Lower lobe of right lung (tissue), 2 donors: ENCODE measurements around the gene NKPD1. TPM values are rescaled to one million over a fixed set of nuclear protein-coding genes. Genes with fewer than 3 reads are reported as not detected.

ENCODE experiments used
- ATAC-seq, 2 donors: fragments of 200-7000 bp; cut with Tn5 transposase; one replicate each; pipeline ENCODE4 v1.9.1; 2020 to 2022; ENCODE audit warnings: mild to moderate bottlenecking in 2 of 2, moderate library complexity in 2 of 2
- DNase-seq: peaks from one replicate; pipeline ENCODE4 v3.0.0-alpha.2; 2020
- H3K27ac ChIP-seq: fragments of 200-600 bp; one replicate; pipeline ENCODE4 v1.8.0; 2022
- H3K27me3 ChIP-seq: fragments of 200-600 bp; one replicate; pipeline ENCODE4 v1.8.0; 2022; ENCODE audit warnings: low read depth
- H3K36me3 ChIP-seq: fragments of 200-600 bp; one replicate; pipeline ENCODE4 v1.8.0; 2022; ENCODE audit warnings: mild to moderate bottlenecking
- H3K4me1 ChIP-seq: fragments of 200-600 bp; one replicate; pipeline ENCODE4 v1.8.0; 2022
- H3K4me3 ChIP-seq: fragments of 200-600 bp; one replicate; pipeline ENCODE4 v1.8.0; 2022; ENCODE audit warnings: mild to moderate bottlenecking
- H3K9me3 ChIP-seq: fragments of 200-600 bp; one replicate; pipeline ENCODE4 v1.8.0; 2022
- CTCF ChIP-seq: fragments of 200-600 bp; IDR thresholded peaks from one replicate; pipeline ENCODE4 v1.8.0; 2022; ENCODE audit warnings: antibody characterized with exemption, mild to moderate bottlenecking
- intact Hi-C: fragments of 100-400 bp; cut with DNase I; formaldehyde crosslinking; loops from one replicate; pipeline ENCODE4 v1.11.0; 2022
- total RNA-seq: library from RNA; stranded (reverse); fragmentation: NEBNext Ultra II Directional; extraction: Animal tissue kit (Norgen Biotek cat#: 25700); gene quantifications from one replicate; pipeline ENCODE4 v1.2.1, GENCODE V29; 2021
- donor health status: DM: no; HTN: yes; CAD: no; lungs with severe emphysema.

NKPD1 gene
- total RNA-seq, 1 donor from 2014 or later: not detected

GRCh38 chr19:45172173-45172572, 11.4 kb upstream of the NKPD1 start:
- H3K27me3 ChIP-seq: no peaks in the 10 kb centered on the region
- ATAC-seq (no peak), DNase-seq (no peak)
- no peak overlapping the region for H3K27ac ChIP-seq
- no peaks in the 10 kb centered on the region for H3K36me3 ChIP-seq
- intact Hi-C loops: no loop called here
- H3K9me3 ChIP-seq: no peaks in the 10 kb centered on the region
- H3K4me3 ChIP-seq: no peak overlapping the region
- peaks cover 29% of the 10 kb centered on the region for H3K4me1 ChIP-seq
- TF ChIP-seq CTCF: no peak

- H3K27ac ChIP-seq: no peak overlapping the region
- DNase-seq: no peak
- H3K4me1 ChIP-seq: peaks cover 31% of the 10 kb centered on the region
- no peaks in the 10 kb centered on the region for H3K27me3 ChIP-seq
- no peak overlapping the region for H3K4me3 ChIP-seq
- ATAC-seq: peak in 1 of 2 donors; percentile 42
- intact Hi-C loops: no loop called here
- no peaks in the 10 kb centered on the region for H3K36me3 ChIP-seq
- no peaks in the 10 kb centered on the region for H3K9me3 ChIP-seq
- TF ChIP-seq CTCF: no peak
Measured at GRCh38 chr19:45171211-45171623, 10.4 kb upstream of the NKPD1 start.

GRCh38 chr19:45170146-45171106, 9.6 kb upstream of the NKPD1 start:
- Histone ChIP-seq H3K4me3 (no peak overlapping the region), H3K9me3 (no peaks in the 10 kb centered on the region), H3K4me1 (peaks cover 31% of the 10 kb centered on the region), H3K36me3 (no peaks in the 10 kb centered on the region), H3K27ac (no peak overlapping the region), H3K27me3 (no peaks in the 10 kb centered on the region)
- DNase-seq: no peak
- intact Hi-C loops: no loop called here
- ATAC-seq: no peak
- no peak for TF ChIP-seq CTCF

GRCh38 chr19:45169602-45170001, 8.8 kb upstream of the NKPD1 start:
- no peak overlapping the region for H3K27ac ChIP-seq
- no peaks in the 10 kb centered on the region for H3K27me3 ChIP-seq
- H3K36me3 ChIP-seq: no peaks in the 10 kb centered on the region
- ATAC-seq: no peak
- H3K4me1 ChIP-seq: peaks cover 37% of the 10 kb centered on the region
- no peaks in the 10 kb centered on the region for H3K9me3 ChIP-seq
- H3K4me3 ChIP-seq: no peak overlapping the region
- TF ChIP-seq CTCF: no peak
- DNase-seq: no peak
- intact Hi-C loops: no loop called here

- ATAC-seq (no peak), DNase-seq (no peak)
- Histone ChIP-seq H3K27ac (no peak overlapping the region), H3K4me1 (peaks cover 42% of the 10 kb centered on the region), H3K4me3 (no peak overlapping the region), H3K36me3 (no peaks in the 10 kb centered on the region), H3K27me3 (no peaks in the 10 kb centered on the region), H3K9me3 (no peaks in the 10 kb centered on the region)
- intact Hi-C loops: no loop called here
- no peak for TF ChIP-seq CTCF
Measured at GRCh38 chr19:45168767-45169351, 8.1 kb upstream of the NKPD1 start.
